H1 (cell line): ENCODE measurements around the gene SYCE3. TPM values are rescaled to one million over a fixed set of nuclear protein-coding genes. Genes with fewer than 3 reads are reported as not detected.

Experiments used
- CTCF ChIA-PET: fragments of 300-600 bp; sonication (Branson Sonifier 250); formaldehyde crosslinking; loops from one replicate; lab custom pipeline; 2021; ENCODE audit not compliant: partially characterized antibody; lab: Charles Lee
- POLR2A ChIA-PET: fragments of 300-600 bp; sonication (Branson Sonifier 250); formaldehyde crosslinking; loops from one replicate; lab custom pipeline; 2021; ENCODE audit warnings: inconsistent platforms; ENCODE audit not compliant: partially characterized antibody; lab: Charles Lee
- DNase-seq, 2 experiments: peaks; one replicate each; pipeline versions ENCODE4 v3.0.0 to v3.0.0-alpha.2; 2010 to 2022; ENCODE audit warnings: low spot score in 2 of 2, low read depth in 1 of 2, mixed read lengths in 1 of 2
- FAIRE-seq: peaks from 2 replicates; lab custom pipeline; 2011; peaks lifted over from hg19 to GRCh38; lab: Jason Lieb, UNC
- H2AFZ ChIP-seq: 2 replicates; pipeline ENCODE4 v1.8.1; 2012; ENCODE audit warnings: low read length, inconsistent platforms
- H2AK5ac ChIP-seq: 2 replicates; pipeline ENCODE4 v1.6.1; 2013; ENCODE audit warnings: low read depth, low read length
- H2BK120ac ChIP-seq: replicated peaks from 2 replicates; pipeline ENCODE3; 2013; ENCODE audit warnings: low read depth, low read length, inconsistent platforms
- H2BK12ac ChIP-seq: 2 replicates; pipeline ENCODE4 v1.6.1; 2013; ENCODE audit warnings: low read depth, low read length
- H2BK15ac ChIP-seq: 2 replicates; pipeline ENCODE4 v1.6.1; 2013; ENCODE audit warnings: low read length
- H2BK20ac ChIP-seq: 2 replicates; pipeline ENCODE4 v1.6.1; 2013; ENCODE audit warnings: low read length
- H2BK5ac ChIP-seq: 2 replicates; pipeline ENCODE4 v1.6.1; 2013; ENCODE audit warnings: low read depth, low read length
- H3K14ac ChIP-seq: 2 replicates; pipeline ENCODE4 v1.6.1; 2013; ENCODE audit warnings: inconsistent platforms; ENCODE audit not compliant: insufficient read length
- H3K18ac ChIP-seq: 2 replicates; pipeline ENCODE4 v1.6.1; 2013; ENCODE audit warnings: low read length; ENCODE audit errors: extremely low read depth
- H3K23ac ChIP-seq: 2 replicates; pipeline ENCODE4 v1.6.1; 2013; ENCODE audit warnings: inconsistent platforms; ENCODE audit not compliant: insufficient read length
- H3K23me2 ChIP-seq: 2 replicates; pipeline ENCODE4 v1.6.1; 2013; ENCODE audit warnings: low read depth, low read length
- H3K27ac ChIP-seq: 2 replicates; pipeline ENCODE4 v1.6.1; 2011; ENCODE audit warnings: low read depth, low read length, inconsistent platforms
- H3K27me3 ChIP-seq, 4 experiments: replicated peaks in 1 of 4; 1 replicate in 1 of 4; 2 replicates in 3 of 4; pipeline versions ENCODE4 v1.6.1 to v1.8.1; 2011 to 2013; ENCODE audit warnings: low read length in 3 of 4, mild to moderate bottlenecking in 3 of 4, inconsistent platforms in 2 of 4, mixed read lengths in 2 of 4, moderate library complexity in 1 of 4; ENCODE audit not compliant: control insufficient read depth in 3 of 4, insufficient read depth in 3 of 4; ENCODE audit errors: extremely low read depth in 1 of 4
- H3K36me3 ChIP-seq, 4 experiments: 2 replicates each; pipeline versions ENCODE4 v1.6.1 to v1.8.1; 2011 to 2013; ENCODE audit warnings: mild to moderate bottlenecking in 4 of 4, low read length in 3 of 4, moderate library complexity in 2 of 4, control low read depth in 1 of 4, inconsistent platforms in 1 of 4; ENCODE audit not compliant: insufficient read depth in 4 of 4, control insufficient read depth in 2 of 4
- H3K4ac ChIP-seq: replicated peaks from 2 replicates; pipeline ENCODE3; 2013; ENCODE audit warnings: low read length, low read depth, mixed read lengths, inconsistent platforms; ENCODE audit not compliant: insufficient read length
- H3K4me1 ChIP-seq, 4 experiments: replicated peaks in 1 of 4; 1 replicate in 1 of 4; 2 replicates in 3 of 4; pipeline versions ENCODE4 v1.6.1 to v1.8.1; 2011 to 2013; ENCODE audit warnings: low read length in 3 of 4, inconsistent platforms in 2 of 4, mixed read lengths in 1 of 4; ENCODE audit not compliant: insufficient read depth in 4 of 4, control insufficient read depth in 3 of 4
- H3K4me2 ChIP-seq, 2 experiments: 2 replicates each; pipeline versions ENCODE4 v1.6.1 to v1.8.1; 2011 to 2013; ENCODE audit warnings: low read depth in 2 of 2, low read length in 2 of 2, control low read depth in 1 of 2, inconsistent platforms in 1 of 2, mild to moderate bottlenecking in 1 of 2; ENCODE audit not compliant: insufficient read depth in 1 of 2
- H3K4me3 ChIP-seq, 4 experiments: fragments of 200-600, 300-600 bp in 1 of 4; sonication (generic), shearing (Covaris generic), sonication (Bioruptor Twin) in 1 of 4; 2 replicates each; pipeline versions ENCODE4 v1.5.1 to v1.8.1; 2011 to 2016; ENCODE audit warnings: low read length in 4 of 4, low read depth in 3 of 4, control low read depth in 2 of 4, inconsistent platforms in 2 of 4, mild to moderate bottlenecking in 2 of 4, mixed read lengths in 1 of 4, moderate library complexity in 1 of 4; ENCODE audit not compliant: insufficient read depth in 2 of 4; ENCODE audit errors: extremely low read depth in 1 of 4
- H3K56ac ChIP-seq: replicated peaks from 2 replicates; pipeline ENCODE3; 2013; ENCODE audit warnings: low read depth, mild to moderate bottlenecking, mixed read lengths, low read length, inconsistent platforms; ENCODE audit not compliant: insufficient read length
- H3K79me1 ChIP-seq: 2 replicates; pipeline ENCODE4 v1.6.1; 2013; ENCODE audit warnings: low read depth, low read length, control low read depth
- H3K79me2 ChIP-seq, 2 experiments: 2 replicates each; pipeline versions ENCODE4 v1.6.1 to v1.8.1; 2012 to 2013; ENCODE audit warnings: low read length in 2 of 2, mild to moderate bottlenecking in 2 of 2, inconsistent platforms in 1 of 2; ENCODE audit not compliant: insufficient read depth in 2 of 2, control insufficient read depth in 1 of 2
- H3K9ac ChIP-seq, 4 experiments: replicated peaks in 1 of 4; 1 replicate in 1 of 4; 2 replicates in 3 of 4; pipeline versions ENCODE4 v1.6.1 to v1.8.1; 2011 to 2013; ENCODE audit warnings: low read depth in 3 of 4, low read length in 3 of 4, control low read depth in 2 of 4, mild to moderate bottlenecking in 2 of 4, moderate library complexity in 2 of 4, inconsistent platforms in 1 of 4; ENCODE audit errors: extremely low read depth in 1 of 4
- H3K9me3 ChIP-seq, 2 experiments: 2 replicates each; pipeline versions ENCODE4 v1.6.1 to v1.8.1; 2012 to 2013; ENCODE audit warnings: mild to moderate bottlenecking in 2 of 2, moderate library complexity in 2 of 2, control low read depth in 1 of 2, inconsistent platforms in 1 of 2, low read depth in 1 of 2, low read length in 1 of 2, mixed read lengths in 1 of 2; ENCODE audit not compliant: insufficient read depth in 2 of 2
- H4K20me1 ChIP-seq, 2 experiments: replicated peaks in 1 of 2; 2 replicates each; pipeline versions ENCODE3 to v1.8.1; 2011 to 2013; ENCODE audit warnings: inconsistent platforms in 2 of 2, low read length in 2 of 2, mild to moderate bottlenecking in 1 of 2; ENCODE audit not compliant: insufficient read depth in 2 of 2, control insufficient read depth in 1 of 2
- H4K5ac ChIP-seq: 2 replicates; pipeline ENCODE4 v1.6.1; 2013; ENCODE audit warnings: low read length, low read depth, mixed read lengths, inconsistent platforms; ENCODE audit not compliant: insufficient read length
- H4K8ac ChIP-seq: 2 replicates; pipeline ENCODE4 v1.8.0; 2013; ENCODE audit warnings: mild to moderate bottlenecking, moderate library complexity, low read length, inconsistent platforms; ENCODE audit not compliant: insufficient read depth; ENCODE audit errors: extremely low read depth
- H4K91ac ChIP-seq: replicated peaks from 2 replicates; pipeline ENCODE3; 2013; ENCODE audit warnings: low read length, mixed read lengths, inconsistent platforms; ENCODE audit not compliant: insufficient read length
- HDAC2 ChIP-seq, 2 experiments: fragments of 300-600 bp in 1 of 2; sonication (generic) in 1 of 2; IDR thresholded peaks; 2 replicates each; pipeline ENCODE4 v1.6.1; 2011 to 2012; ENCODE audit warnings: low read depth in 2 of 2, low read length in 2 of 2, mild to moderate bottlenecking in 2 of 2, moderate library complexity in 2 of 2, borderline replicate concordance in 1 of 2, inconsistent platforms in 1 of 2
- NANOG ChIP-seq: IDR thresholded peaks from 2 replicates; pipeline ENCODE4 v1.6.1; 2011; ENCODE audit warnings: low read length, low read depth, mild to moderate bottlenecking, inconsistent platforms; ENCODE audit not compliant: insufficient read depth, poor library complexity, severe bottlenecking
- PHF8 ChIP-seq: fragments of 200-600 bp; sonication (generic); conservative IDR thresholded peaks from 2 replicates; pipeline ENCODE4 v1.7.1; 2012; ENCODE audit warnings: low read depth, mild to moderate bottlenecking, inconsistent platforms, low read length, moderate library complexity
- RFX5 ChIP-seq: IDR thresholded peaks from 2 replicates; pipeline ENCODE4 v1.6.1; 2011; ENCODE audit warnings: low read depth, low read length, improper control_type of control experiment, borderline replicate concordance
- SAP30 ChIP-seq: fragments of 300-600 bp; sonication (generic); IDR thresholded peaks from 2 replicates; pipeline ENCODE4 v1.7.1; 2012; ENCODE audit warnings: low read length, moderate library complexity, mild to moderate bottlenecking, inconsistent platforms; ENCODE audit not compliant: insufficient read depth, insufficient replicate concordance
- SIRT6 ChIP-seq: IDR thresholded peaks from one replicate; pipeline ENCODE4 v1.7.1; 2012; ENCODE audit warnings: low read length, inconsistent platforms
- SP4 ChIP-seq: IDR thresholded peaks from 2 replicates; pipeline ENCODE4 v1.6.1; 2012; ENCODE audit warnings: low read length, inconsistent platforms
- TCF12 ChIP-seq: IDR thresholded peaks from 2 replicates; pipeline ENCODE4 v1.6.1; 2011; ENCODE audit warnings: low read depth, mild to moderate bottlenecking, low read length
- WGBS, 2 experiments: shearing (Covaris generic) in 1 of 2; methylation state at CpG; one replicate each; pipeline versions ENCODE4 v1.1.6 to v1.1.7; 2013 to 2015; ENCODE audit warnings: low lambda C conversion rate in 2 of 2, mixed read lengths in 2 of 2, inconsistent platforms in 1 of 2, low coverage in 1 of 2, missing lambda C conversion rate in 1 of 2; ENCODE audit not compliant: insufficient replicate concordance in 2 of 2, insufficient coverage in 1 of 2, insufficient read length in 1 of 2; ENCODE audit errors: extremely low coverage in 1 of 2, missing lambda C conversion rate in 1 of 2; 5-methylcytosine and 5-hydroxymethylcytosine counted together
- polyA plus RNA-seq, 7 experiments: library from polyadenylated mRNA; depleted of rRNA in 3 of 7; stranded (reverse) in 5 of 7; unstranded in 2 of 7; fragments of >200 nt in 5 of 7; fragments of 200-250 nt in 2 of 7; gene quantifications; 1 replicate in 5 of 7; 2 replicates in 1 of 7; 4 replicates in 1 of 7; pipeline versions ENCODE4 v1.2.1 to v1.2.3, GENCODE V29; 2011 to 2013; ENCODE audit warnings: missing spikeins in 2 of 7, mixed read lengths in 2 of 7
- total RNA-seq: library from RNA; stranded (reverse); fragmentation: NEBNext Ultra II Directional; extraction: Animal tissue kit (Norgen Biotek cat#: 25700); gene quantifications from 2 replicates; pipeline ENCODE4 v1.2.1, GENCODE V29; 2021
- TF ChIP-seq, protein P1 (sequence below): IDR thresholded peaks from 2 replicates; pipeline ENCODE4 v1.6.1; 2012; ENCODE audit warnings: low read length, inconsistent platforms

SYCE3 gene
- total and polyA plus RNA-seq, 2 of the 8 experiments (the other 6 are each of a cell fraction or from before 2014, with no cell fraction given), result 1.9 TPM; not detected in 1

- H3K23ac ChIP-seq, result no peak overlapping the region
- H4K20me1 ChIP-seq, result peaks cover 0 to 4% of the 10 kb centered on the region in 2 experiments
- H4K5ac ChIP-seq, result no peak overlapping the region
- no peak overlapping the region for H2AFZ ChIP-seq
- H3K79me1 ChIP-seq, result no peaks in the 10 kb centered on the region
- no peak overlapping the region for H3K4me3 ChIP-seq
- ChIA-PET CTCF (interaction anchor here (0.9 to 3.5 kb wide), 12 partner anchors 8 to 87 kb away, joined by 3 to 23 read pairs (median 3); partner anchors contain the start of gene CPT1B), POLR2A (interaction anchor here (1.0 to 1.6 kb wide), 4 partner anchors 16 to 73 kb away, joined by 3 to 4 read pairs (median 3); no protein-coding TSS in a partner anchor)
- peaks cover 0 to 13% (median 2%) of the 10 kb centered on the region in 4 experiments; a peak in 4 of 7 replicates for H3K4me1 ChIP-seq
- H3K27ac ChIP-seq, result no peak overlapping the region
- no peak overlapping the region for H2BK20ac ChIP-seq
- no peaks in the 10 kb centered on the region for H3K23me2 ChIP-seq
- H3K14ac ChIP-seq, result no peak overlapping the region
- peak overlapping the region in 1 of 2 experiments; percentile 44; a peak in 1 of 4 replicates for H3K4me2 ChIP-seq
- no peak overlapping the region for H3K4ac ChIP-seq
- no peak overlapping the region for H2BK12ac ChIP-seq
- no peak overlapping the region for H4K91ac ChIP-seq
- H3K36me3 ChIP-seq, result no peaks in the 10 kb centered on the region
- no peak overlapping the region for H3K9ac ChIP-seq
- WGBS, 2 experiments, result 83% methylated on average over 6 of the region's 6 CpGs; no CpG with 5 or more reads in 1 of the 2 experiments
- no peak overlapping the region for H2BK120ac ChIP-seq
- DNase-seq (no peak), FAIRE-seq (no peak)
- H3K56ac ChIP-seq, result no peak overlapping the region
- H2BK5ac ChIP-seq, result no peak overlapping the region
- no peak overlapping the region for H4K8ac ChIP-seq
- no peaks in the 10 kb centered on the region for H3K9me3 ChIP-seq
- peaks cover 0 to 13% (median 9%) of the 10 kb centered on the region in 4 experiments; a peak in 6 of 7 replicates for H3K27me3 ChIP-seq
- H3K18ac ChIP-seq, result no peak overlapping the region
- no peak overlapping the region for H2BK15ac ChIP-seq
- no peak overlapping the region for H2AK5ac ChIP-seq
- no peaks in the 10 kb centered on the region for H3K79me2 ChIP-seq
- TF ChIP-seq, protein P1, sequence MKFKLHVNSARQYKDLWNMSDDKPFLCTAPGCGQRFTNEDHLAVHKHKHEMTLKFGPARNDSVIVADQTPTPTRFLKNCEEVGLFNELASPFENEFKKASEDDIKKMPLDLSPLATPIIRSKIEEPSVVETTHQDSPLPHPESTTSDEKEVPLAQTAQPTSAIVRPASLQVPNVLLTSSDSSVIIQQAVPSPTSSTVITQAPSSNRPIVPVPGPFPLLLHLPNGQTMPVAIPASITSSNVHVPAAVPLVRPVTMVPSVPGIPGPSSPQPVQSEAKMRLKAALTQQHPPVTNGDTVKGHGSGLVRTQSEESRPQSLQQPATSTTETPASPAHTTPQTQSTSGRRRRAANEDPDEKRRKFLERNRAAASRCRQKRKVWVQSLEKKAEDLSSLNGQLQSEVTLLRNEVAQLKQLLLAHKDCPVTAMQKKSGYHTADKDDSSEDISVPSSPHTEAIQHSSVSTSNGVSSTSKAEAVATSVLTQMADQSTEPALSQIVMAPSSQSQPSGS, result no peak
- TF ChIP-seq TCF12 (no peak), HDAC2 (IDR thresholded peaks at IDR 0.05; ENCODE audit: borderline replicate concordance in 1 of 2, low read depth in 2 of 2, low read length in 2 of 2) (no peak), PHF8 (no peak), RFX5 (no peak), SP4 (no peak), NANOG (no peak), SAP30 (no peak), SIRT6 (no peak)
These were observed 49.4 kb upstream of the SYCE3 start for GRCh38 chr22:50612168-50612527.
